IMR-90 (cell line): ENCODE measurements around the gene CNNM1. TPM values are rescaled to one million over a fixed set of nuclear protein-coding genes. Genes with fewer than 3 reads are reported as not detected.

Source experiments
- ATAC-seq: fragments of 200-7000 bp; cut with Tn5 transposase; 2 replicates; pipeline ENCODE4 v1.9.1; 2020; ENCODE audit warnings: low read depth, mild to moderate bottlenecking, moderate library complexity
- BruUV-seq: library from RNA; stranded (reverse); fragments of 400-500 nt; replicated peaks from 2 replicates; lab custom pipeline; 2021; lab: Mats Ljungman, UMichigan
- CTCF ChIA-PET: fragments of 300-600 bp; formaldehyde crosslinking; extraction: SDS; loops from one replicate; lab custom pipeline; 2021; ENCODE audit warnings: antibody characterized with exemption; lab: Yijun Ruan, JAX
- POLR2A ChIA-PET: fragments of 300-600 bp; sonication (Branson Sonifier 250); formaldehyde crosslinking; loops from one replicate; lab custom pipeline; 2022; ENCODE audit warnings: antibody characterized with exemption; ENCODE audit not compliant: unreplicated experiment; lab: Charles Lee
- DNase-seq: peaks from one replicate; pipeline ENCODE4 v3.0.0; 2013
- H2AFZ ChIP-seq: replicated peaks from 2 replicates; pipeline ENCODE3; 2013; ENCODE audit warnings: low read length, mild to moderate bottlenecking; ENCODE audit not compliant: poor library complexity
- H2AK5ac ChIP-seq: 2 replicates; pipeline ENCODE4 v1.6.1; 2013; ENCODE audit warnings: low read depth, low read length, inconsistent platforms
- H2AK9ac ChIP-seq: replicated peaks from 2 replicates; pipeline ENCODE3; 2013; ENCODE audit warnings: mild to moderate bottlenecking, low read depth, low read length, moderate library complexity; ENCODE audit not compliant: poor library complexity
- H2BK120ac ChIP-seq: 2 replicates; pipeline ENCODE4 v1.6.1; 2013; ENCODE audit warnings: low read depth, low read length, inconsistent platforms
- H2BK15ac ChIP-seq: 3 replicates; pipeline ENCODE4 v1.6.1; 2013; ENCODE audit warnings: low read depth, low read length, inconsistent platforms
- H2BK20ac ChIP-seq: 2 replicates; pipeline ENCODE4 v1.6.1; 2013; ENCODE audit warnings: low read depth, mild to moderate bottlenecking, inconsistent platforms, low read length, moderate library complexity
- H2BK5ac ChIP-seq: 2 replicates; pipeline ENCODE4 v1.6.1; 2013; ENCODE audit warnings: mild to moderate bottlenecking, low read depth, low read length, inconsistent platforms; ENCODE audit not compliant: poor library complexity, severe bottlenecking
- H3K14ac ChIP-seq: replicated peaks from 2 replicates; pipeline ENCODE4 v1.6.1; 2013; ENCODE audit warnings: low read depth, low read length, inconsistent platforms
- H3K18ac ChIP-seq: 2 replicates; pipeline ENCODE4 v1.6.1; 2013; ENCODE audit warnings: low read depth, low read length, control low read depth
- H3K23ac ChIP-seq: 2 replicates; pipeline ENCODE4 v1.6.1; 2013; ENCODE audit warnings: low read depth, low read length, inconsistent platforms
- H3K27ac ChIP-seq: 2 replicates; pipeline ENCODE4 v1.5.1; 2013; ENCODE audit warnings: mild to moderate bottlenecking, control low read depth, low read length; ENCODE audit not compliant: insufficient read depth
- H3K27me3 ChIP-seq: 2 replicates; pipeline ENCODE4 v1.6.1; 2013; ENCODE audit warnings: low read length; ENCODE audit not compliant: control insufficient read depth, insufficient read depth
- H3K36me3 ChIP-seq: 2 replicates; pipeline ENCODE4 v1.6.1; 2013; ENCODE audit warnings: low read length, mixed read lengths; ENCODE audit not compliant: control insufficient read depth, insufficient read depth
- H3K4ac ChIP-seq: 2 replicates; pipeline ENCODE4 v1.6.1; 2013; ENCODE audit warnings: low read depth, low read length, inconsistent platforms
- H3K4me1 ChIP-seq: 2 replicates; pipeline ENCODE4 v1.6.1; 2013; ENCODE audit warnings: low read length, mixed read lengths; ENCODE audit not compliant: control insufficient read depth, insufficient read depth
- H3K4me2 ChIP-seq: 2 replicates; pipeline ENCODE4 v1.6.1; 2013; ENCODE audit warnings: low read depth, mild to moderate bottlenecking, control low read depth, low read length, moderate library complexity
- H3K4me3 ChIP-seq: 2 replicates; pipeline ENCODE4 v1.5.1; 2013; ENCODE audit warnings: low read depth, mild to moderate bottlenecking, control low read depth, low read length, moderate library complexity; ENCODE audit not compliant: insufficient read depth
- H3K56ac ChIP-seq: 2 replicates; pipeline ENCODE4 v1.6.1; 2013; ENCODE audit warnings: low read length, inconsistent platforms; ENCODE audit not compliant: insufficient read depth; ENCODE audit errors: extremely low read depth
- H3K79me1 ChIP-seq, 2 experiments: 2 replicates each; pipeline ENCODE4 v1.6.1; 2013; ENCODE audit warnings: low read length in 2 of 2, inconsistent platforms in 1 of 2, low read depth in 1 of 2
- H3K9ac ChIP-seq: 2 replicates; pipeline ENCODE4 v1.6.1; 2013; ENCODE audit warnings: low read depth, low read length, control low read depth
- H3K9me1 ChIP-seq: 2 replicates; pipeline ENCODE4 v1.6.1; 2013; ENCODE audit warnings: low read length, inconsistent platforms; ENCODE audit not compliant: insufficient read depth
- H3K9me3 ChIP-seq: 2 replicates; pipeline ENCODE4 v1.6.1; 2013; ENCODE audit warnings: low read length; ENCODE audit not compliant: control insufficient read depth, insufficient read depth
- H4K20me1 ChIP-seq: 2 replicates; pipeline ENCODE4 v1.6.1; 2013; ENCODE audit warnings: low read length, inconsistent platforms; ENCODE audit not compliant: insufficient read depth
- H4K5ac ChIP-seq: 2 replicates; pipeline ENCODE4 v1.6.1; 2013; ENCODE audit warnings: mild to moderate bottlenecking, low read depth, low read length, control low read depth
- H4K8ac ChIP-seq, 2 experiments: 2 replicates each; pipeline ENCODE4 v1.6.1; 2013; ENCODE audit warnings: low read depth in 2 of 2, low read length in 2 of 2, control low read depth in 1 of 2, inconsistent platforms in 1 of 2
- H4K91ac ChIP-seq: 2 replicates; pipeline ENCODE4 v1.6.1; 2013; ENCODE audit warnings: low read depth, low read length, inconsistent platforms; ENCODE audit not compliant: insufficient read depth
- BHLHE40 ChIP-seq: fragments of 150-350 bp; IDR thresholded peaks from 2 replicates; pipeline ENCODE4 v1.6.1; 2016; ENCODE audit warnings: mild to moderate bottlenecking, low read depth, low read length
- CEBPB ChIP-seq: IDR thresholded peaks from 2 replicates; pipeline ENCODE4 v1.6.1; 2012; ENCODE audit warnings: low read depth, low read length, improper control_type of control experiment
- CHD1 ChIP-seq: IDR thresholded peaks from 2 replicates; pipeline ENCODE4 v1.6.1; 2012; ENCODE audit warnings: low read depth, low read length, improper control_type of control experiment
- CTCF ChIP-seq: conservative IDR thresholded peaks from 2 replicates; pipeline ENCODE4 v1.5.1; 2012; ENCODE audit warnings: mild to moderate bottlenecking, low read depth, low read length, improper control_type of control experiment
- FOS ChIP-seq: fragments of 150-350 bp; IDR thresholded peaks from 2 replicates; pipeline ENCODE4 v1.6.1; 2016; ENCODE audit warnings: low read depth, low read length
- MAFK ChIP-seq: IDR thresholded peaks from 2 replicates; pipeline ENCODE4 v1.6.1; 2012; ENCODE audit warnings: low read depth, low read length, improper control_type of control experiment
- MAZ ChIP-seq: IDR thresholded peaks from 2 replicates; pipeline ENCODE4 v1.6.1; 2012; ENCODE audit warnings: low read depth, mild to moderate bottlenecking, low read length, improper control_type of control experiment, moderate library complexity, borderline replicate concordance
- MXI1 ChIP-seq: IDR thresholded peaks from 2 replicates; pipeline ENCODE4 v1.6.1; 2012; ENCODE audit warnings: low read depth, mild to moderate bottlenecking, low read length, moderate library complexity, borderline replicate concordance
- NFE2L2 ChIP-seq: fragments of 150-350 bp; IDR thresholded peaks from 2 replicates; pipeline ENCODE4 v1.6.1; 2016; ENCODE audit warnings: low read depth, mild to moderate bottlenecking, low read length
- POLR2A ChIP-seq: IDR thresholded peaks from 2 replicates; pipeline ENCODE4 v1.6.1; 2012; ENCODE audit warnings: mild to moderate bottlenecking, low read depth, low read length
- RAD21 ChIP-seq: IDR thresholded peaks from 2 replicates; pipeline ENCODE4 v1.6.1; 2012; ENCODE audit warnings: low read length, improper control_type of control experiment
- RFX5 ChIP-seq: IDR thresholded peaks from 2 replicates; pipeline ENCODE4 v1.8.0; 2012; ENCODE audit warnings: low read depth, mild to moderate bottlenecking, low read length, moderate library complexity
- SMC3 ChIP-seq: fragments of 150-350 bp; IDR thresholded peaks from 2 replicates; pipeline ENCODE4 v1.6.1; 2016; ENCODE audit warnings: low read depth, mild to moderate bottlenecking, antibody characterized with exemption, low read length, moderate library complexity
- USF2 ChIP-seq: fragments of 150-350 bp; IDR thresholded peaks from 2 replicates; pipeline ENCODE4 v1.6.1; 2017; ENCODE audit warnings: mild to moderate bottlenecking, antibody characterized with exemption, low read length, low read depth
- WGBS, 2 experiments: methylation state at CpG; one replicate each; pipeline versions ENCODE4 v1.1.5 to v1.1.7; 2013; ENCODE audit warnings: missing lambda C conversion rate in 2 of 2; ENCODE audit not compliant: insufficient read length in 1 of 2; ENCODE audit errors: extremely low coverage in 2 of 2; 5-methylcytosine and 5-hydroxymethylcytosine counted together
- dilution Hi-C: fragments of 300-500 bp; cut with HindIII; formaldehyde crosslinking; loops from one replicate; pipeline ENCODE4 v1.14.3; 2018; ENCODE audit warnings: low sequenced_read_pairs; ENCODE audit not compliant: unreplicated experiment
- in situ Hi-C: fragments of 300-500 bp; cut with MboI; formaldehyde crosslinking; loops from 3 replicates; pipeline ENCODE4 v1.14.3; 2019; ENCODE audit warnings: low sequenced_read_pairs, inconsistent platforms, mixed read lengths
- intact Hi-C: fragments of 100-400 bp; cut with micrococcal nuclease; formaldehyde crosslinking; loops from 2 replicates; pipeline ENCODE4 v1.10.0; 2022
- polyA plus RNA-seq, 3 experiments: library from polyadenylated mRNA; depleted of rRNA; stranded (reverse); fragments of >200 nt; gene quantifications; 2 replicates each; pipeline ENCODE4 v1.2.3, GENCODE V29; 2012; ENCODE audit warnings: low replicate concordance in 1 of 3
- total RNA-seq: library from RNA; depleted of rRNA; stranded (reverse); fragments of >200 nt; gene quantifications from 2 replicates; pipeline ENCODE4 v1.2.3, GENCODE V29; 2012
- TF ChIP-seq, protein P1 (sequence below): fragments of 150-350 bp; IDR thresholded peaks from 2 replicates; pipeline ENCODE4 v1.6.1; 2016; ENCODE audit warnings: low read depth, mild to moderate bottlenecking, low read length, moderate library complexity, borderline replicate concordance

CNNM1 gene
- total and polyA plus RNA-seq, 2 of the 4 experiments (the other 2 are of a cell fraction) = 0.18 to 0.39 TPM

- Histone ChIP-seq H3K36me3 (peaks cover 8% of the 10 kb centered on the region), H3K4me2 (peak overlapping the region; percentile 85), H3K14ac (no peak overlapping the region; the same call in 1 of the 2 replicates), H3K9me1 (no peaks in the 10 kb centered on the region; the same call in 1 of the 2 replicates), H3K4ac (no peak overlapping the region), H3K9me3 (no peaks in the 10 kb centered on the region), H4K91ac (no peak overlapping the region), H3K23ac (peak overlapping the region; percentile 50; the same call in 1 of the 2 replicates), H2AK9ac (peak overlapping the region; percentile 98), H3K79me1 (peaks cover 14 to 44% of the 10 kb centered on the region in 2 experiments), H4K5ac (no peak overlapping the region), H3K56ac (0 out of 2 replicates have a peak overlapping the region, but pooled peaks have one; percentile 43), H2AFZ (peak overlapping the region; percentile 100), H2BK20ac (no peak overlapping the region), H3K18ac (no peak overlapping the region), H2BK120ac (0 out of 2 replicates have a peak overlapping the region, but pooled peaks have one; percentile 78), H3K4me1 (peaks cover 2% of the 10 kb centered on the region; the same call in 1 of the 2 replicates), H2BK5ac (no peak overlapping the region), H4K20me1 (no peaks in the 10 kb centered on the region), H3K4me3 (peak overlapping the region; percentile 73), H3K27me3 (no peaks in the 10 kb centered on the region), H4K8ac (peak overlapping the region; percentile 81 to 86; a peak in 2 of 4 replicates), H2BK15ac (no peak overlapping the region), H2AK5ac (peak overlapping the region; percentile 58; the same call in 1 of the 2 replicates), H3K9ac (peak overlapping the region; percentile 68; the same call in 1 of the 2 replicates), H3K27ac (no peak overlapping the region)
- intact Hi-C loops (loop anchor here (1.0 to 5.0 kb wide), 2 partner anchors 37 to 283 kb away; no protein-coding TSS in a partner anchor), in situ Hi-C loops (loop anchor here (5.0 to 10.0 kb wide), 2 partner anchors 183 to 285 kb away; no protein-coding TSS in a partner anchor), dilution Hi-C loops (no loop called here)
- POLR2A ChIA-PET = no interaction called here
- DNase-seq (no peak), ATAC-seq (no peak)
- WGBS, 2 experiments = no CpG with 5 or more reads among the region's 6 CpGs
- no TSS peak for BruUV-seq
- CTCF ChIA-PET = interaction anchor here (0.7 to 1.4 kb wide), 3 partner anchors 13 to 183 kb away, joined by 3 to 4 read pairs (median 3); no protein-coding TSS in a partner anchor
- TF ChIP-seq SMC3 (no peak), USF2 (no peak), MAFK (no peak), MAZ (no peak), CEBPB (no peak), RFX5 (no peak), FOS (no peak), MXI1 (no peak), RAD21 (no peak), CHD1 (no peak), NFE2L2 (no peak), POLR2A (no peak), BHLHE40 (no peak), CTCF (no peak)
- TF ChIP-seq, protein P1, sequence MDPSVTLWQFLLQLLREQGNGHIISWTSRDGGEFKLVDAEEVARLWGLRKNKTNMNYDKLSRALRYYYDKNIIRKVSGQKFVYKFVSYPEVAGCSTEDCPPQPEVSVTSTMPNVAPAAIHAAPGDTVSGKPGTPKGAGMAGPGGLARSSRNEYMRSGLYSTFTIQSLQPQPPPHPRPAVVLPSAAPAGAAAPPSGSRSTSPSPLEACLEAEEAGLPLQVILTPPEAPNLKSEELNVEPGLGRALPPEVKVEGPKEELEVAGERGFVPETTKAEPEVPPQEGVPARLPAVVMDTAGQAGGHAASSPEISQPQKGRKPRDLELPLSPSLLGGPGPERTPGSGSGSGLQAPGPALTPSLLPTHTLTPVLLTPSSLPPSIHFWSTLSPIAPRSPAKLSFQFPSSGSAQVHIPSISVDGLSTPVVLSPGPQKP = no peak
These were observed 100.5 kb downstream of the CNNM1 start for GRCh38 chr10:99429517-99430095.
